Hepatocyte (in vitro differentiated cells): ENCODE data around the gene COL21A1.

ENCODE experiments used
- CTCF ChIP-seq: fragments of 200-600 bp; sonication (generic); IDR thresholded peaks from 2 replicates; pipeline ENCODE4 v1.5.1; 2016; ENCODE audit warnings: antibody characterized with exemption, mild to moderate bottlenecking; ENCODE audit not compliant: poor library complexity
- EZH2 ChIP-seq: fragments of 200-600 bp; sonication (generic); IDR thresholded peaks from 2 replicates; pipeline ENCODE4 v1.6.1; 2016; ENCODE audit warnings: antibody characterized with exemption, mild to moderate bottlenecking, borderline replicate concordance

GRCh38 chr6:56106231-56106630 is 141.1 kb downstream of the COL21A1 start:
- TF ChIP-seq CTCF: no peak
- TF ChIP-seq EZH2: no peak
